ENCODE results near the gene CYP2W1. TPM values are rescaled to one million over a fixed set of nuclear protein-coding genes. Genes with fewer than 3 reads are reported as not detected.
"Not testable (repeated sequence)": the region's sequence is repeated elsewhere in the genome, so short reads cannot be mapped to it uniquely, and the experiment has no call there.

The CYP2W1 gene
- polyA plus RNA-seq, 3 donors: 0.06 TPM; not detected in 2

DNA sequence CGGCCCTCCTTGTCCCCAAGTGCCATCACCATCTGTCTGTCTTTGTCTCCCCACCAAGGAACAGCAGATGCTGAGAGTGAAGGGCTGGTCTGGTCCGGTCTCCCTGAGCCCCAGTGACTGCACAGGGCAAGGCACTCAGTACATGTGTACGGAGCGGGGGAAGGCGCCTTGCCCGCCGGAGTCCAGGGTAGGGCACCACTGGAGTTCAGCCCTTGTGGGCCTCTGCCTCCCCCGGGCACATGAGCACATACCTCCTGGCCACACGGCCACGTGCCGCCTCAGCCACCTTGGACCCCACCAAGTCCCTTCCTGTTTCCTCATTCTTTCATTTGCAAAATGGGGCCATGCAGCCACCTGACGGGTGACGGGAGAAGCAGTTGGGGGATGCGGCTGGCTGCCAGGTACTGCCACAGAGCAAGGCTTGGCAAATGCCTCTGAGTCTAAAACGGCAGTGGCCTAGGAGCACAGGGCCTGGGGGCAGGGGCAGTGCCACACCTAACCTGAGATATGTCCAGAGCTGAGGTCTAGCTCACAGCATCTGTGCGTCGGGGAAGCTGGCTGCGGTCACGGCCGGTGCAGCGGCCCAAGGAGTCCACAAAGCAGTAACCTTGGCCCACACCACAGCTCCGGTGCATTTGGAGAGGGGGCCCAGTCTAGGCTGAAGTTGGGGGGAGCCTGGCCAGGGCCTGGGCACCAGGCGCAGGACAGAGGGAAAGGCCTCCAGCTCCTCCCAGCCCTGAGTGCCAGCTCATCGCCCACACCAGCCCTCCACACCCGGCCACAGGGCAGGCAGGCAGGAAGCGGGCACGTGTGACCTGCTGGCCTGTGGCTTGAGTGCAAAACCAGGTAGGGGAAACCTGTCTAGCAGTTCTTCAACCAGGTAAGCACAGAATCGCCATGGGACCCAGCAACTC is 33.7 kb upstream of the CYP2W1 start:
- no peak overlapping the region for H3K27ac ChIP-seq (ENCODE audit: low read depth, low read length)
- WGBS, 3 donors: 81 to 92% (median 84%) methylated on average over 27 to 28 of the region's 28 CpGs

DNA sequence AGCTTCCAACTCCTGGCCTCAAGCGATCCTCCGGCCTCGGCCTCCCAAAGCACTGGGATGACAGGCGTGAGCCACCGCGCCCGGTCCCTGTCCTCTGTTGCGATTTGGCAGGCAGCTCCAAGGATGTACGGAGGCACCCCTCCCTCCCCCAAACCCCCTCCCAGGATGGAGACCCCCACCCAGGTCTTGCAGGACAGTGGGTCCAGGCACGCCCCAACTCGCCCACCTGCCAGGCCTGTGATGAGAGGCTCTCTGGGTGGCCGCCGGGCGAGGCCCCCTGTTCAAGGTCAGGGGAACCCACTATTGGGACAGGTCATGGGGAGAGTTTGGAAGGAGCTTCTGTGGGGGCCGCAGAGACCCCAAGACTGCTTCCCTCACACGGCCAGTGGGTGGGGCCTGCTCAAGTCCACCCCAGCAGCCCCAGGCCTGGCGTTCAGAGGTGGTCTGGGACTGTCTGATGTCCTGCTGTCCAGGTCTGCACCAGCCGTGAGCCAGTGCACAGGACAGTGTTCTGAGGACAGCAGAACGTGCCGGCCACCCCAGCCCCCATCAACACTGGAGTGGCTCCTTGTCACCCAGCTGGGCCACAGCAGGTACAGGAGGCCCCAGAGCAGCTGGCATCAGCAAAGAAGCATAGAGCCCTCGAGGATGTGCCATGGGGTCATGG is 31.0 kb upstream of the CYP2W1 start:
- no peak overlapping the region for H3K27ac ChIP-seq (ENCODE audit: low read depth, low read length)
- 87 to 97% (median 89%) methylated on average over 21 of the region's 21 CpGs for WGBS, 3 donors

DNA sequence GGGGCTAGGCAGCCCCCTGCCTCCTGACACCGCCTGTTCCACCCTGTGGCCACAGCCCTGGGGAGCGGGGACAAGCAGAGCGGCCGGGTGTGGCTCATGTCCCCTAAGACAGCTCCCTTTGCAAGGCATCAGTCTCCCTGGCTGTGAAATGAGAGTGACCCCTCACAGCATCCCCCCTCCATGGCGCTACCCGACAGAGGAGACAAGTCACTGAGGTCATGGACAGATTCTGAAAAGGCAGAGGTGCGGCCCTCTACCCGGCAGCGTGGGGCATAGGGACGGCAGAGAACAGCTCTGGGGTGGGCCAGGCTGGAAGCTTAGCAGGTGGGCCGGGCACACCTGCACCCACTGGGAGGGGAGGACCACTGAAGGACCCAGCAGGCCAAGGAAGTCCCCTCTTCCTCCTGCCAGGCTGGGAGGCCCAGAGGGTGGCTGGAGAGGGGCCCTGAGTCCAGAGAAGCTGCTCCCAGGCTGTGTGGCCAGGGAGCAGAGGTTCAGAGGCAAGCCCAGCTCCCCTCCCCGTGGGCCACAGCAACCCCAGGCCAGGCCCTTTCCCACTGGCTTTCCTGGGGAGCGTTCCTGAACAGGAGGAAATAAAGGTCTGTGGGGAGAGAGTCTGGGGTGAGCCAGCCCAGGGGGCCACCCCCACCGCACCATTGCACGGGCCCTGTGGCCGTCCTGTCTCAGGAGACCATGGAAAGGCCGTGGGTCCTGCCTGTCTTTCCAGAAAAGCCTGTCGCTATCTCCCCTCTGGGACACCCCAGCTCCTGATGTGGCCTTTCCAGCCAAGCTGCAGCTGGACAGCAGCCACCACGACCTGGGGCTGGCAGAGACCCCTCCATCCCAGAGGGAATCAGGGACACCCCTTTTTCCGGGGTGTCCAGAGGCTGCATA is 30.2 kb upstream of the CYP2W1 start:
- H3K27ac ChIP-seq (ENCODE audit: low read depth, low read length): no peak overlapping the region
- WGBS, 3 donors: 68 to 86% (median 70%) methylated on average over 17 to 20 of the region's 20 CpGs

DNA sequence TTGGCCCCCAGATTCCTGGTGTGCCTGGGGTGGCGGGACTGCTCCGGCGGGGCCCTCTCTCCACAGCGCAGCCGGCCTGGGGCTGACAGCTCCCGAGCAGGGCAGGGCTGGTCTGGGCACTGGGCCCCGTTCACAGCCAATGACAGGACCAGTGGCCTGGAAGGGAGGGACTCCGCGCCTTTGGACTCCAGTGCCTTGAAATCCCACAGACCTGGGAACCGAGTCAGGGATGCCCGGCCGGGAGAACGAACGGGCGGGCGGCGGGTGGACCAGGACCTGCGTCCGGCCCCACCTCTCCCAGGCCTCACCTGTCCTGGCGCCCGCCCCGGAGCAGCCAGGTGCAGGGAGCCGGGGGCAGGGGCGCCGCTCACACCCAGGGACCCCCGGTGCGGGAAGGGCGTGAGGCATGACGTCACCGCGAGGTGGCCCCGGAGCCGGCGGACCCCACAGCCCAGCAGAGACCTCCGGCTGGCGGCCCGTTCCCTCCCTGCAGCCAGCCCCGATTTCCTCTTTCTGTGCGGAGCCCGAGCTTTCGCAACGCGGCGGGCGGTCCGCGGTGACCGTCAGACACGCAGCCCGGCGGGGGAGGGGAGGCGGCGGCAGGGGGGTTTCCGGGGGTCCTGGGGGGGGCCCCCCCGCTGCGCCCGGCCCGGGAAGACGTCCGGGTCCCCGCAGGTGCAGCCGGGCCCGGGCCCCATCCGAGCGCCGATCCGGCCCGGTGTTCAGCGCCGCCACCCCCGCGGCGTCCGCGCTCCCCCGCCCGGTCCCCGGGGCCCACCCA is 29.2 kb upstream of the CYP2W1 start:
- WGBS, 3 donors: 4 to 9% (median 5%) methylated on average over 34 to 78 of the region's 78 CpGs
- no peak overlapping the region for H3K27ac ChIP-seq (ENCODE audit: low read depth, low read length)

DNA sequence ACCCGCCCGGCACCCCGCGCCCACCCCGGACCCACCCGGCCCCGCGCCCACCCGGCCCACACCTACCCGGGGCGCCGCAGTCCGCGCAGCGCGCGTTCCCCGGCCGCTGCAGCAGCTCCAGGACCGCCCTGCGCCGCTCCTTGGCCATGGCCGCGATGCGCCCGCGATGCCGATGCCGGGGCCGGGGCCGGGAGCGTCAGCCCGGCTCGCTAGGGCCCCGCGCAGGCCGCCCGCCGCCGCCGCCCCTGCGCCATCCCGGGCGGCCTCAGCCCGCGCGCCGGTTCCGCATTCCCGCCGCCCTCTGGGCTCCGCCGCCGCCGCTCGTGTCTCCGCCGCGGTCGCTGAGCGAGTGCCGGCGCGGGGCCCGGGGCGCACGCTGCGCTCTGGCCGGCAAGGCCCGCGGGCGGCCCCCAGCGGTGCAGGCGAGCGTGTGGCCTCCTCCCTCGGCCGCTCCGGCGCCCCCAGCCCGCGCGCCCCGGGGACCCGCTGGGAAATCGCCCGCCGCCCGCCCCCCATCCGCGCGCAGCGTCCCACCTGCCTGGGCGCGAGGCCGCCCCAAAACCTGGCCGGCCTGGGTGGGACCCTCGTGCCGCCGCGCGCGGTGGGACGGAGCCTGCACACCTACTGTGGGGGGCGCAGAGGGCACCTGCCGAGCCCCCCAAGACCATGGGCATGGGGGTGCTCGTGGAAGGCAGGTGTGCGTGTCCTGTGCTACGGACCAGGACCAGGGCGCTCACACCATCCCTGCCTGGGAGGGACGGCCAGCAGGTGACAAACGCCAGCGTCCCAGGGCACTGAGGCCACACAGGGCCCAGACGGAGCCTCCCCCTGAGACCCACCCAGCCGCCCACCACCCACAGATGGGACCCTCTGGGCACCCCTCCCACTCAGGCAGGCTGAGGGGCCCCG is 28.4 kb upstream of the CYP2W1 start, which contains the start of gene ADAP1:
TSS of gene ADAP1 (minus strand) at position 351 of the 909 bp plus-strand sequence. CDS start at position 148, 203 bp downstream.
- H3K27ac ChIP-seq (ENCODE audit: low read depth, low read length): no peak within 1 kb of the TSS
- WGBS, 3 donors: 8 to 22% (median 9%) methylated on average over 39 to 114 of the region's 115 CpGs

DNA sequence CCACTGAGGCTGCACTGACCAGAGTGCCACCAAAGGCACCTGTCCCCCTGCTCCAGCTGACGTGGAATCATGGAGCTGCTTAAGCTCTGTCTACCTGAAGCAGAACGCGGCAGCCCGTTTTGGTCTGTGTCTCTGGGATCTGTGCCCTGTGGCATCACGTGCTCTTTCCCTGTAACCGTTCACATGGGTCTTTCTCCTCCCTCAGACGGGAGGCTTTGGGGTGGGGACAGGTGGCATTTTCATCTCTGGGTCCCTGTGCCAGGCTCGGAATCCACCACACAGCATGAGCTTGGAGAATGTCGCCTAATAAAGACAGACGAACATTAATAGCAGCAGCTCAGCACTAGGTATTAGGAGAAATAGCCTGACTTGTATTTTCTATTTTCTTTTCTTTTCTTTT is 26.9 kb upstream of the CYP2W1 start:
- 87 to 90% (median 89%) methylated on average over 10 of the region's 10 CpGs for WGBS, 3 donors
- no peak overlapping the region for H3K27ac ChIP-seq (ENCODE audit: low read depth, low read length)

DNA sequence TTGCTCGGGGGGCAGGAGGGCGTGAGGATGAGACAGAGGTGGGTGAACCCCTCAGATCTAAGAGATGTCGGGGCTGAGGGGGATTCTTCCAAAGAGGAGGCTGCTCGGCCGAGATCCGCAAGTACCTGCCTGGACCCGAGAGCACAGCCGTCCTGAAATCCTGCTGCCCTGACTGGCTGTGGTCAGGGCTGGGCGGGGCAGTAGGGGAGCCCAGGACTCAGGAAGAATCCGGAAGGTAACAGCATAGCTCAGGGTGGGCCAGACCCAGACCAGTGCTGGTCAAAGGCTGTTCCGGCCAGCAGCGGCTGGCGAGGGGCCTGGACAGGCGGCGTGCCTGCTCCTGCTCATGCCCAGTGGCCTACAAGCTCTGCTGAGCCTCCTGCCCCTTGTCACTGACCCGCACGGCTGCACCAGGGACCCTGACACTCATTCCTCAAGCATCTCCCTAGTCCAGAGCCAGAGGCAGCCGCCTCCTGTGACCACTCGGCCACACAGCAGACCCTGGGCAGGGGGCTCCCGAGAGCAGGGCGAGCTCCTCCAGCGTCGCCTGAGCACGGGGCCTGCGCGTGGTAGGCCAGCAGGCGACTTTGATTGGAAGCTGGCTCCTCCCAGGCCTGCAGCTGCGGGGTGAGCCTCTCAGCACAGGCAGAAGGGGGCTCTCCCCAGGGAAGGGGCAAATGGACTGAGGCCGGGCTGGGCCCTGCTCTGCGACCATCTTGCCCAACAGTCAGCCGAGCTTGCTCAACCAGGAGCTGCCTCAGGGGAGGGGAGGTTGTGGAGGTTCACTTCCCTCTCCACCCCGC is 25.4 kb upstream of the CYP2W1 start:
- WGBS, 3 donors: 62 to 84% (median 66%) methylated on average over 30 to 32 of the region's 32 CpGs
- no peak overlapping the region for H3K27ac ChIP-seq (ENCODE audit: low read depth, low read length)

DNA sequence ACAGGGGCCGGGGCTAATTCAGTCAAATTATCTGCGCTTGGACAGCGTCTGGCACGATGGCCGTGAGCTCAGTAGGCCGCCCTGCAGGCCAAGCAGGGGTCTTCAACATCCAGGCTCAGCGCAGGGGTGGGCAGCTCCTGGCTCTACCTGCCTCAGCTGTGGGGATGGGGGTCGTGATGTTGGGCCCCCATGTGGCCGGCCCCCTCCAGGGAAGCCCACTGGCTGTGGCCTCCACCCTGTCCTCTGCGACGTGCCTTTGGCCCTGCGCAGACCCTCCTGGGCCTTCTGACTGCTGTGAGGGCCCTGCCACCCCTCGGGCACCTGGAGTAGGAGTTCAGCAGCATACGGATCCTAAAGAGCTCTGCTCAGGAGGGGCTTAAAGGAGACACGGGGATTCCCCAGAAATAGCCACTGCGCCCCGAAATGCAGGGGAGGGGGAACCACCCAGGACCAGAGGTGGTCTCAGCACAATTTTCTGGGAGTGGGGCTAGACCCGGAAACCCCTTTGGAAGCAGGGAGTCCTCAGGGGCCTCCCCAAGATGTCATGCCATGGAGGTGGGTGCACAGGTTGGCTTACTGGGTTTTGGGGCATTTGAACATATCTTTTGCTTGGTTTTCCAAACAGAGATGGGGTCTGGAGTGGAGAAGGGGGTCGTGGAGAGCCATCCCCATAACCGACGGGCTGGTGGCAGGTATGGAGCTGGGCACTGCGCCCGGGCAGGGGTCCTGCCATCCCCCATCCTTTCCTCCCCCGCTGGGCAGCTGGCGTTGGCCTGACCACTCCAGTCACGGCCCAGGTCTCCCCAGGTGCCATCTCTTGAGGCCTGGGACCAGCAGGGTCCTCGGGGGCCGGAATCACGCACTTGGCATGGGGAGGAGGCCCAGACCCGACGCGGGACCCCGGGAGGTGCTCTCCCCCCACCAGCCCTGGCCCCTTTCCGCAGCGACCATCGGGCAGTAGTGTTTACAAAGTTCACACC is 24.5 kb upstream of the CYP2W1 start:
- no peak overlapping the region for H3K27ac ChIP-seq (ENCODE audit: low read depth, low read length)
- WGBS, 3 donors: 78 to 82% (median 81%) methylated on average over 34 to 36 of the region's 36 CpGs

DNA sequence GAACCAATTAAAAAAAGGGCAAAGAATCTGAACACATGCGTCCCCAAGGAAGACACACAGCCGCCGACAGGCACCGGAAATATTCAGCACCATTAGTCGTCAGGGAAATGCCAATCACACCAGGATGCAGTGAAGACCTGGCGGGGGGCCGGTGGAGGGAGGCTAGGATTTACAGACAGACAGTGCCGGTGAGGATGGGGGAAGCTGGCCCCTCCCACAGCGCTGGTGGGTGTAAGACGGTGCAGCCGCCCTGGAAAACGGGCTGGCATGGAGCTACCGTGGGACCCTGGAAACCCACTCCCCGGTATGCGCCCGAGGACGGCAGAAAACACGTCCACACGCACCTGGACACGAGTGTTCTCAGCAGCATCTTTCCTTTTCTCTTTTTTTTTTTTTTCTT is 23.7 kb upstream of the CYP2W1 start:
- H3K27ac ChIP-seq (ENCODE audit: low read depth, low read length): no peak overlapping the region
- WGBS, 3 donors: 74 to 81% (median 81%) methylated on average over 20 of the region's 20 CpGs

DNA sequence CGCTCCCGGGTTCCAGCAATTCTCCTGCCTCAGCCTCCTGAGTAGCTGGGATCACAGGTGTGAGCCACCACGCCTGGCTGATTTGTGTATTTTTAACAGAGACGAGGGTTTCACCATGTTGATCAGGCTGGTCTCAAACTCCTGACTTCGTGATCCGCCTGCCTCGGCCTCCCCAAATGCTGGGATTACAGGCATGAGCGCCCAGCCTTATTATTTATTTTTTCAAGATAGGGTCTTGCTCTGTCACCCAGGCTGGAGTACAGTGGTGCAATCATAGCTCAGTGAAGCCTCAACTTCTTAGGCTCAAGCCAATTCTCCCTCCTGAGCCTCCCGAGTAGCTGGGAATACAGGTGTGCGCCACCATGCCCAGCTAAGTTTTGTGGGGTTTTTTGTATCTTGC is 23.2 kb upstream of the CYP2W1 start:
- H3K27ac ChIP-seq (ENCODE audit: low read depth, low read length): not testable (repeated sequence)
- 91 to 94% (median 92%) methylated on average over 10 of the region's 10 CpGs for WGBS, 3 donors

DNA sequence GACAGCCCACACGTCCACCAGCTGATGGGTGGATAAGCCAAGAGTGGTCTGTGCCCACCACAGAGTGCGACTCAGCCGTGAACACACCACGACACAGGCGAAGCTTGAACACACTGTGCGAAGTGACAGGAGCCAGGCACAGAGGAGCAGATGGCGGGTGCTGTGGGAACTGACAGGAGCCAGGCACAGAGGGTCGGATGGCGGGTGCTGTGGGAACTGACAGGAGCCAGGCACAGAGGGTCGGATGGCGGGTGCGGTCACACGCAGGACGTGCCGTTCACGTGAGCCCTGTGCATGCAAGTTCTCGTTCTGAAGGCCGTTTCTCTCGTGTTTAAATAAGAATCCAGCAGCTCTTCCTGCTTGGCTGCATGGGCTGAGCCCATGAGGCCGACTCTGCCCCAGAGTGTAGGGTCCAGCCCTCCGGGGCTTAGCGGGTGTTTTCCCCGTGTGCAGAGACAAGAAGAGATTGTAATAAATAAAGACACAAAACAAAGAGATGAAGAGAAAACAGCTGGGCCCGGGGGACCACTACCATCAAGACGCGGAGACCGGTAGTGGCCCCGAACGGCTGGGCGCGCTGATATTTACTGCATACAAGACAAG is 22.6 kb upstream of the CYP2W1 start:
- WGBS, 3 donors: 64 to 79% (median 72%) methylated on average over 31 of the region's 31 CpGs
- H3K27ac ChIP-seq (ENCODE audit: low read depth, low read length): no peak overlapping the region

DNA sequence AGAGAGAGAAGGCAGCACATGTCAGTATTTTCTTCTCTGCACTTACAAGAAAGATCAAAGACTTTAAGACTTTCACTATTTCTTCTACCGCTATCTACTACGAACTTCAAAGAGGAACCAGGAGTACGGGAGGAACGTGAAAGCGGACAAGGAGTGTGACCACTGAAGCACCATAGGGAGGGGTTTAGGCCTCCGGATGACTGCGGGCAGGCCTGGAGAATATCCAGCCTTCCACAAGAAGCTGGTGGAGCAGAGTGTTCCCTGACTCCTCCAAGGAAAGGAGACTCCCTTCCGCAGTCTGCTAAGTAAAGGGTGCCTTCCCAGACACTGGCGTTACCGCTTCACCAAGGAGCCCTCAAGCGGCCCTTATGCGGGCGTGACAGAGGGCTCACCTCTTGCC is 22.0 kb upstream of the CYP2W1 start:
- H3K27ac ChIP-seq (ENCODE audit: low read depth, low read length): not testable (repeated sequence)
- 42 to 68% (median 50%) methylated on average over 13 of the region's 13 CpGs for WGBS, 3 donors

DNA sequence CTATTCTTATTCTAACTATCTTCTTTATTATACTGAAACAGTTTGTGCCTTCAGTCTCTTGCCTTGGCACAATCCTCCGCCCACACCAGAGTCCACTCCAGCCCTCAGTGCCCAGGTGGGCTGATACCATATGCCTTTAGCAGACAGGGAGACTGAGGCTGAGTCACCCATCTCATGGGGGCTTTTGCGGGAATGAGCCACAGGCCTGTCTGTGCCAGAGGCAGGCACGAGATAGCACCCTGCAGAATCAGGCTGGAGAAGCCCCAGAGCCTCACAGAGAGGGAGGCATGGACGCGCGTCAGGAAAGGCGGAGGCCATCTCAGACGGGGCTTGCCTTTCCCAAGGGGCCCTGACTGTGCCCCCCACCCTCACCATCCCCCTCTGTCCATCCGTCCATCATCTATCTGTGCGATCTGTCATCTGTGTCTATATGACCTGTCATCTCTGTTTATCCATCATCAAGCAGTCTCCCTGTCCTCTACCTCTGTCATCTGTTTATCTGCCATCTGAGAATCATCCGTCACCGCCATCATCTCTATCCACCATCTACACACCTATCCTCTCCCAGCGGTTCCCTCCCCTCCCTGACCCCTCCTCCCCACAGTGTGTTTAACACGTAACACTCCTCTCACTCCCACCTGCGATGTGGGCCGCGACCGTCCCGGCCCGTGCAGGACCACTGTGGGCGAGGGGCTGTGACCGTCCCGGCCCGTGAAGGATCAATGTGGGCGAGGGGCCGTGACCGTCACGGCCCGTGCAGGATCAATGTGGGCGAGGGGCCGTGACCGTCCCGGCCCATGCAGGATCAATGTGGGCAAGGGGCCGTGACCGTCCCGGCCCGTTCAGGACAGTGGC is 21.2 kb upstream of the CYP2W1 start:
- no peak overlapping the region for H3K27ac ChIP-seq (ENCODE audit: low read depth, low read length)
- WGBS, 3 donors: 87 to 88% (median 88%) methylated on average over 31 to 37 of the region's 37 CpGs

Data from adipose tissue (tissue), 3 donors.